NB4 (cell line): ENCODE results near the gene FFAR1.

Experiments
- POLR2A ChIP-seq: IDR thresholded peaks from 2 replicates; pipeline ENCODE4 v1.6.1; 2011; ENCODE audit warnings: mild to moderate bottlenecking; ENCODE audit not compliant: insufficient read length; ENCODE audit errors: extremely low read depth
- TF ChIP-seq, protein P1 (sequence below): IDR thresholded peaks from one replicate; pipeline ENCODE4 v1.5.1; 2012; ENCODE audit warnings: low read depth, low read length

DNA sequence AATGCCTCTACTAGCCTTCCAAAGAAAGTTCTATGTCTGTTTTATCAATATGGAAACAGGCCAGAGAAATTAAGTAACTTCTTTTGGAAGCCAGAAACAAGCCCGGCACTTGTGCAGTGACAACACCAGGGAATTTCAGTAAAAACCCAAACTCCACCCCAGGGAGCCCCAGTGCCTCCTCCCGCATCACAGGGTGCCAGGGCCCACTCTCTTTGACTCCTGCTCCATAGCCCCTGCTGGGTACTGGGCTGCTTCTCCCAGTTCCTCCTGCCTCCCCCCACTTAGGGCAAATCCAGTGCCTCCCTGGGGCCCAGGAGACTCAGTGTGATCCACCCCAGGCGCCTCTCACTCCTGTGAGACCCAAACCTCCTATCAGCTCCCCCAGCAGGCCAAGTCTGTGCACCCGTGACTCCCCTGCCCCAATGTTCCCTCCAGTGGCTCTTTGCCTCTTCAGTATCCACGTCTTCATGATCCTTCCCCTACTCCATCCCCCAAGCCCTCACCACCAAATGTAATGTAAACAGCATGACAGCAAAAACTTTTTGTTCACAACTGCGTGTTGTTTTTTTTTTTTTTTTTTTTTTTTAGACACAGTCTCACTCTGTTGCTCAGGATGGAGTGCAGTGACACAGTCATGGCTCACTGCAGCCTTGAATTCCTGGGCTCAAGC is 8.2 kb downstream of the FFAR1 start:
- TF ChIP-seq, protein P1, sequence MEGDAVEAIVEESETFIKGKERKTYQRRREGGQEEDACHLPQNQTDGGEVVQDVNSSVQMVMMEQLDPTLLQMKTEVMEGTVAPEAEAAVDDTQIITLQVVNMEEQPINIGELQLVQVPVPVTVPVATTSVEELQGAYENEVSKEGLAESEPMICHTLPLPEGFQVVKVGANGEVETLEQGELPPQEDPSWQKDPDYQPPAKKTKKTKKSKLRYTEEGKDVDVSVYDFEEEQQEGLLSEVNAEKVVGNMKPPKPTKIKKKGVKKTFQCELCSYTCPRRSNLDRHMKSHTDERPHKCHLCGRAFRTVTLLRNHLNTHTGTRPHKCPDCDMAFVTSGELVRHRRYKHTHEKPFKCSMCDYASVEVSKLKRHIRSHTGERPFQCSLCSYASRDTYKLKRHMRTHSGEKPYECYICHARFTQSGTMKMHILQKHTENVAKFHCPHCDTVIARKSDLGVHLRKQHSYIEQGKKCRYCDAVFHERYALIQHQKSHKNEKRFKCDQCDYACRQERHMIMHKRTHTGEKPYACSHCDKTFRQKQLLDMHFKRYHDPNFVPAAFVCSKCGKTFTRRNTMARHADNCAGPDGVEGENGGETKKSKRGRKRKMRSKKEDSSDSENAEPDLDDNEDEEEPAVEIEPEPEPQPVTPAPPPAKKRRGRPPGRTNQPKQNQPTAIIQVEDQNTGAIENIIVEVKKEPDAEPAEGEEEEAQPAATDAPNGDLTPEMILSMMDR, result no peak
- TF ChIP-seq POLR2A, result no peak
